ENCODE data around the gene ETV1. TPM values are rescaled to one million over a fixed set of nuclear protein-coding genes. Genes with fewer than 3 reads are reported as not detected.

The ETV1 gene
- total and polyA plus RNA-seq, 9 of the 15 experiments (the other 6 are each of a cell fraction or from before 2014, with no cell fraction given), result 7.2 to 27.4 (median 14.0) TPM

- TF ChIP-seq ZBTB40 (IDR thresholded peaks at IDR 0.05) (no peak), ZBTB40 (CRISPR knock-in tag; IDR thresholded peaks at IDR 0.05) (no peak), TRIM24 (IDR thresholded peaks at IDR 0.05) (no peak), ARHGAP35 (IDR thresholded peaks at IDR 0.05; ENCODE audit: partially characterized antibody) (no peak), RBM25 (IDR thresholded peaks at IDR 0.05; ENCODE audit: low read depth, low read length, severe bottlenecking) (no peak), E2F5 (CRISPR knock-in tag; IDR thresholded peaks at IDR 0.05) (no peak), KLF6 (CRISPR knock-in tag; IDR thresholded peaks at IDR 0.05; ENCODE audit: borderline replicate concordance) (no peak), MEF2D (tag; conservative IDR thresholded peaks at IDR 0.05; ENCODE audit: low read depth) (no peak)
Observed at GRCh38 chr7:13901577-13901976, 87.9 kb downstream of the ETV1 start (continued).
